Measurements from ENCODE around the gene LOXL3.

GRCh38 chr2:74551942-74552913, 1.5 kb downstream of the LOXL3 start:
- TF ChIP-seq, protein P1, sequence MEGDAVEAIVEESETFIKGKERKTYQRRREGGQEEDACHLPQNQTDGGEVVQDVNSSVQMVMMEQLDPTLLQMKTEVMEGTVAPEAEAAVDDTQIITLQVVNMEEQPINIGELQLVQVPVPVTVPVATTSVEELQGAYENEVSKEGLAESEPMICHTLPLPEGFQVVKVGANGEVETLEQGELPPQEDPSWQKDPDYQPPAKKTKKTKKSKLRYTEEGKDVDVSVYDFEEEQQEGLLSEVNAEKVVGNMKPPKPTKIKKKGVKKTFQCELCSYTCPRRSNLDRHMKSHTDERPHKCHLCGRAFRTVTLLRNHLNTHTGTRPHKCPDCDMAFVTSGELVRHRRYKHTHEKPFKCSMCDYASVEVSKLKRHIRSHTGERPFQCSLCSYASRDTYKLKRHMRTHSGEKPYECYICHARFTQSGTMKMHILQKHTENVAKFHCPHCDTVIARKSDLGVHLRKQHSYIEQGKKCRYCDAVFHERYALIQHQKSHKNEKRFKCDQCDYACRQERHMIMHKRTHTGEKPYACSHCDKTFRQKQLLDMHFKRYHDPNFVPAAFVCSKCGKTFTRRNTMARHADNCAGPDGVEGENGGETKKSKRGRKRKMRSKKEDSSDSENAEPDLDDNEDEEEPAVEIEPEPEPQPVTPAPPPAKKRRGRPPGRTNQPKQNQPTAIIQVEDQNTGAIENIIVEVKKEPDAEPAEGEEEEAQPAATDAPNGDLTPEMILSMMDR (IDR thresholded peaks at IDR 0.05): no peak
- no peak for TF ChIP-seq EP300 (IDR thresholded peaks at IDR 0.05)
